ENCODE measurements around the gene PSME1. TPM values are rescaled to one million over a fixed set of nuclear protein-coding genes. Genes with fewer than 3 reads are reported as not detected.
A peak's percentile ranks its signal among the peaks of the same experiment; 100 is the strongest.

Gene PSME1
- total RNA-seq, 4 donors from 2014 or later: 63.3 to 158 (median 87.5) TPM

DNA sequence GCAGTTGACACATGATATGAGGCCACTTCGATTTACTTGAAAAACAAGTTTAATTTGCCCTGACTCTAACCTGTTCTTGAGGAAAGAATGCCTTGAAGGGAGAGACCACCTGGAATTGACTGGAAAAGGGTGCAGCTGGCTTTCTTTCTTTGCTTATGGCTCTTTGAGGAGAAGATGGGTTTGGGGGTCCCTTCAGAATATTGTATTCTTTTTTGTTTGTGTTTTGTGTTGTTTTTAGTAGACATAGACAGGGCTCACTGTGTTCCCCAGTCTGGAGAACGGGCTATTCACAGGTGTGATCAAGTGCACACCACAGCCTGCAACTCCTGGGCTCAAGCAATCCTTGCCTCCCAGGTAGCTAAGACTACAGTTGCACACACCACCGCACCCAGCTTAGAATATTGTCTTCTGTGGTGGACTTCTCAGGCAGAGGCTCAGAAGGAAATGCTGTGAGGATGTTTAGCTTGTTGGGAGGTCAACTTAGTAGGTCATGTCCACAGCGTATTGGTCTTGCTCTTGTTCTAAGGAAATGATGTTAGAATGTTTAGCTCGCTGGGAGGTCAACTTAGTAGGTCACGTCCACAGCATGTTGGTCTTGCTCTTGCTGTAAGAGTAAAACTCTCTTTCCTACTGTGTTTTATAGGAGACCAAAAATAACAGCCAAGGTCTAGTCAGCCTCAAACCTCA is 19.7 kb upstream of the PSME1 start:
- Histone ChIP-seq H3K36me3 (peaks cover 2 to 41% of the 10 kb centered on the region in 2 donors), H3K4me3 (peak overlapping the region in 3 of 4 donors; percentile 74 to 79 (median 76)), H3K4me1 (peaks cover 16 to 19% of the 10 kb centered on the region in 2 donors), H3K9me3 (no peaks in the 10 kb centered on the region), H3K27me3 (no peaks in the 10 kb centered on the region), H3K27ac (peak overlapping the region; percentile 92 to 99 (median 98))
- TF ChIP-seq, protein P1, sequence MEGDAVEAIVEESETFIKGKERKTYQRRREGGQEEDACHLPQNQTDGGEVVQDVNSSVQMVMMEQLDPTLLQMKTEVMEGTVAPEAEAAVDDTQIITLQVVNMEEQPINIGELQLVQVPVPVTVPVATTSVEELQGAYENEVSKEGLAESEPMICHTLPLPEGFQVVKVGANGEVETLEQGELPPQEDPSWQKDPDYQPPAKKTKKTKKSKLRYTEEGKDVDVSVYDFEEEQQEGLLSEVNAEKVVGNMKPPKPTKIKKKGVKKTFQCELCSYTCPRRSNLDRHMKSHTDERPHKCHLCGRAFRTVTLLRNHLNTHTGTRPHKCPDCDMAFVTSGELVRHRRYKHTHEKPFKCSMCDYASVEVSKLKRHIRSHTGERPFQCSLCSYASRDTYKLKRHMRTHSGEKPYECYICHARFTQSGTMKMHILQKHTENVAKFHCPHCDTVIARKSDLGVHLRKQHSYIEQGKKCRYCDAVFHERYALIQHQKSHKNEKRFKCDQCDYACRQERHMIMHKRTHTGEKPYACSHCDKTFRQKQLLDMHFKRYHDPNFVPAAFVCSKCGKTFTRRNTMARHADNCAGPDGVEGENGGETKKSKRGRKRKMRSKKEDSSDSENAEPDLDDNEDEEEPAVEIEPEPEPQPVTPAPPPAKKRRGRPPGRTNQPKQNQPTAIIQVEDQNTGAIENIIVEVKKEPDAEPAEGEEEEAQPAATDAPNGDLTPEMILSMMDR (IDR thresholded peaks at IDR 0.05 in 4 of 5, conservative IDR thresholded peaks at IDR 0.05 in 1 of 5): no peak
- no peak for TF ChIP-seq POLR2A (IDR thresholded peaks at IDR 0.05)
- DNase-seq (no peak), ATAC-seq (no peak)
- intact Hi-C loops (cut with DNase I; ENCODE audit: low total_unique reads): no loop called here
- in situ Hi-C loops (cut with MboI; ENCODE audit: low sequenced_read_pairs in 4 of 4): no loop called here

GRCh38 chr14:24117179-24117578 is 18.8 kb upstream of the PSME1 start:
- intact Hi-C loops (cut with DNase I; ENCODE audit: low total_unique reads): no loop called here
- DNase-seq (no peak), ATAC-seq (no peak)
- TF ChIP-seq POLR2A (IDR thresholded peaks at IDR 0.05): no peak
- TF ChIP-seq, protein P1 (IDR thresholded peaks at IDR 0.05 in 4 of 5, conservative IDR thresholded peaks at IDR 0.05 in 1 of 5): no peak
- peak overlapping the region in 1 of 4 donors; percentile 99 for H3K27ac ChIP-seq
- H3K9me3 ChIP-seq: no peaks in the 10 kb centered on the region
- in situ Hi-C loops (cut with MboI; ENCODE audit: low sequenced_read_pairs in 4 of 4): no loop called here
- no peak overlapping the region for H3K4me3 ChIP-seq
- peaks cover 16 to 19% of the 10 kb centered on the region in 2 donors for H3K4me1 ChIP-seq
- H3K27me3 ChIP-seq: no peaks in the 10 kb centered on the region
- peaks cover 2 to 50% of the 10 kb centered on the region in 2 donors for H3K36me3 ChIP-seq

- H3K27ac ChIP-seq: no peak overlapping the region
- no peaks in the 10 kb centered on the region for H3K9me3 ChIP-seq
- peaks cover 2 to 72% of the 10 kb centered on the region in 2 donors for H3K36me3 ChIP-seq
- no peak overlapping the region for H3K4me3 ChIP-seq
- no peaks in the 10 kb centered on the region for H3K27me3 ChIP-seq
- TF ChIP-seq, protein P1 (IDR thresholded peaks at IDR 0.05 in 4 of 5, conservative IDR thresholded peaks at IDR 0.05 in 1 of 5): no peak
- no peak for TF ChIP-seq POLR2A (IDR thresholded peaks at IDR 0.05)
- ATAC-seq (no peak), DNase-seq (no peak)
- intact Hi-C loops (cut with DNase I; ENCODE audit: low total_unique reads) (no loop called here), in situ Hi-C loops (cut with MboI; ENCODE audit: low sequenced_read_pairs in 4 of 4) (no loop called here)
- H3K4me1 ChIP-seq: peaks cover 12 to 13% of the 10 kb centered on the region in 2 donors
Measured at GRCh38 chr14:24119691-24120090, 16.3 kb upstream of the PSME1 start.

DNA sequence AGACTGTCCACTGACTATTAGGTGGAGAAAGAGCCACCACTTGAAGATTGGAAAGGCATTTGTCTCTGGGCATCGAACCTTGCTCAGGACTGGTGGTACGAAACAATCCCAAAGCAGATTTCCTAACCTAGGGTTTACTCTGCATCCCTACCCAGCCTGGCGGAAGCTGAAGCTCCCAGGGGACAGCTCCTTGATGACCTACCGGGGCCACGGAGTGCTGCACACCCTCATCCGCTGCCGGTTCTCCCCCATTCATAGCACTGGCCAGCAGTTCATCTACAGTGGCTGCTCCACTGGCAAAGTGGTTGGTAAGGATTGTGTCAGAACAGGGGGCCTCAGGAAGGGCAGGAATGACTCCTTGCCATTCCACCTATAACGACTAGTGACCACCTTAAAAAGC is 14.8 kb upstream of the PSME1 start:
- no peaks in the 10 kb centered on the region for H3K27me3 ChIP-seq
- in situ Hi-C loops (cut with MboI; ENCODE audit: low sequenced_read_pairs in 4 of 4) (no loop called here), intact Hi-C loops (cut with DNase I; ENCODE audit: low total_unique reads) (no loop called here)
- no peak overlapping the region for H3K4me3 ChIP-seq
- H3K36me3 ChIP-seq: peaks cover 2 to 72% of the 10 kb centered on the region in 2 donors
- no peak for ATAC-seq
- no peak overlapping the region for H3K27ac ChIP-seq
- H3K4me1 ChIP-seq: peaks cover 3 to 6% of the 10 kb centered on the region in 2 donors
- no peak for DNase-seq
- TF ChIP-seq, protein P1 (IDR thresholded peaks at IDR 0.05 in 4 of 5, conservative IDR thresholded peaks at IDR 0.05 in 1 of 5): no peak
- TF ChIP-seq POLR2A (IDR thresholded peaks at IDR 0.05): no peak
- H3K9me3 ChIP-seq: no peaks in the 10 kb centered on the region

Measured in gastrocnemius medialis (tissue), 4 donors.